Measurements from ENCODE around the gene INSM1. TPM values are rescaled to one million over a fixed set of nuclear protein-coding genes. Genes with fewer than 3 reads are reported as not detected.

INSM1 gene
- polyA plus RNA-seq, 1 donor (not counting 4 experiments of a cell fraction or from before 2014, with no cell fraction given) = not detected

DNA sequence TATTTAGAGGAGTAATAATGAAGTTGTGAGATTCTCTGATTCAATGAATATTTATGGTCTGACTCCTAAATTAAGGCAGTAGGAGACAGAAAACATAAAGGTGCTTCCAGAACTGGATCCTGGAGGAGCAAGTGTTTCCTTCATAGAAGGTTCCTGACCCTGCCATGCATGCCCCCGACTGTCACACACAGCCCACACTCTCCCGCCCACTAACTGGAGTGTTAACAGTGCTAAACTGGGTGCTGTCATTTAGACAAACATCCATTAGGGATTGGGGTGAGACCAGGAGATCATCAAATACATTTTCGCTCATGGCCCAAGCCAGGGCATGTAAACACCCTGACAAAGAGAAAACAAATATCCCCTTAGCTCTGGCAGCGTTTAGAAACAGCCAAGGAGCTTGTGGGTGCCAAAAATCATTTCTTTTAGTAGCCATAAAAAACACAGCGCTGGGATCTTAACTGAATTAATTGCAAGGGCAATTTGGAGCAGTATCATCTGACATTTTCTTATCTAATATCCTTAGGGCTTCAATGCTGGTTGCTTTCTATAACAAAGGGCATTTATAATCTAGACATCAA, 46.8 kb downstream of the INSM1 start:
- no peak for FAIRE-seq
- H3K9me3 ChIP-seq (ENCODE audit: control insufficient read depth, low read depth, low read length) = no peaks in the 10 kb centered on the region

DNA sequence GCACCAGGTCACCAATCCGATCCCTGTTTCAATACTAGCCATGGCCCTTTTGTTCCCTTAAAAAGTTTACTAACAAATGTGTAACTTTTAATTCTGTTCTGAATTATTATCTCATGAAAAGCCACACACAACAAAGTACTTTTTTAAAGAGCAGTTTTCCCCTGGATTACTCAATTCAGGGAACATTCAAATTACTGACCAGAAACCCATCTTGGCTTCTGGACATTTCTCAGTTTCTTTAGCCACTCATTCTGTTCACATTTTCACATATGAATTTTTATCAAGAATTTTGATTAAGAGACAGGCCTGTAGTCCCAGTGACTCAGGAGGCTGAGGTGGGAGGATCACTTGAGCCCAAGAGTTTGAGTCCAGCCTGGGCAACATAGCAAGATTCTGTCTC, 47.4 kb downstream of the INSM1 start:
- no peak overlapping the region for H3K4me3 ChIP-seq (ENCODE audit: control insufficient read depth in 2 of 3, extremely low read depth in 1 of 3, insufficient read depth in 2 of 3, low read depth in 1 of 3, low read length in 3 of 3)
- no peaks in the 10 kb centered on the region for H3K79me2 ChIP-seq (ENCODE audit: control insufficient read depth, insufficient read depth, low read length)
- FAIRE-seq (no peak), DNase-seq (ENCODE audit: low read depth, low spot score) (no peak)
- H3K9ac ChIP-seq (ENCODE audit: control insufficient read depth, extremely low read depth, insufficient read depth, low read length) = no peak overlapping the region
- TF ChIP-seq, protein P1, sequence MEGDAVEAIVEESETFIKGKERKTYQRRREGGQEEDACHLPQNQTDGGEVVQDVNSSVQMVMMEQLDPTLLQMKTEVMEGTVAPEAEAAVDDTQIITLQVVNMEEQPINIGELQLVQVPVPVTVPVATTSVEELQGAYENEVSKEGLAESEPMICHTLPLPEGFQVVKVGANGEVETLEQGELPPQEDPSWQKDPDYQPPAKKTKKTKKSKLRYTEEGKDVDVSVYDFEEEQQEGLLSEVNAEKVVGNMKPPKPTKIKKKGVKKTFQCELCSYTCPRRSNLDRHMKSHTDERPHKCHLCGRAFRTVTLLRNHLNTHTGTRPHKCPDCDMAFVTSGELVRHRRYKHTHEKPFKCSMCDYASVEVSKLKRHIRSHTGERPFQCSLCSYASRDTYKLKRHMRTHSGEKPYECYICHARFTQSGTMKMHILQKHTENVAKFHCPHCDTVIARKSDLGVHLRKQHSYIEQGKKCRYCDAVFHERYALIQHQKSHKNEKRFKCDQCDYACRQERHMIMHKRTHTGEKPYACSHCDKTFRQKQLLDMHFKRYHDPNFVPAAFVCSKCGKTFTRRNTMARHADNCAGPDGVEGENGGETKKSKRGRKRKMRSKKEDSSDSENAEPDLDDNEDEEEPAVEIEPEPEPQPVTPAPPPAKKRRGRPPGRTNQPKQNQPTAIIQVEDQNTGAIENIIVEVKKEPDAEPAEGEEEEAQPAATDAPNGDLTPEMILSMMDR (optimal IDR thresholded peaks at IDR 0.05 in 1 of 3, IDR thresholded peaks at IDR 0.05 in 1 of 3, conservative IDR thresholded peaks at IDR 0.05 in 1 of 3; ENCODE audit: extremely low read depth in 1 of 3, insufficient read depth in 2 of 3, low read length in 3 of 3) = no peak
- TF ChIP-seq EZH2 (IDR thresholded peaks at IDR 0.05; ENCODE audit: low read length) = no peak
- H3K27ac ChIP-seq (ENCODE audit: control insufficient read depth, insufficient read depth, low read length) = no peak overlapping the region
- dilution Hi-C loops (cut with MboI; ENCODE audit: extremely low pct_ligation_motif_present, low sequenced_read_pairs) = no loop called here
- H3K9me3 ChIP-seq (ENCODE audit: control insufficient read depth, low read depth, low read length) = no peaks in the 10 kb centered on the region
- no peaks in the 10 kb centered on the region for H3K27me3 ChIP-seq (ENCODE audit: control insufficient read depth, extremely low read depth, insufficient read depth, low read length)
- H3K4me1 ChIP-seq (ENCODE audit: control insufficient read depth, extremely low read depth, insufficient read depth, low read length) = no peaks in the 10 kb centered on the region
- no peak overlapping the region for H3K4me2 ChIP-seq (ENCODE audit: control insufficient read depth, extremely low read depth, insufficient read depth, low read depth, low read length)
- no peaks in the 10 kb centered on the region for H3K36me3 ChIP-seq (ENCODE audit: control insufficient read depth in 2 of 2, extremely low read depth in 1 of 2, insufficient read depth in 2 of 2, low read length in 2 of 2)
- no peaks in the 10 kb centered on the region for H4K20me1 ChIP-seq (ENCODE audit: control insufficient read depth, extremely low read depth, insufficient read depth, low read length)
- no peaks in the 10 kb centered on the region for H3K9me1 ChIP-seq (ENCODE audit: control insufficient read depth, extremely low read depth, insufficient read depth, low read length)
- H2AFZ ChIP-seq (ENCODE audit: control insufficient read depth, low read length) = no peak overlapping the region

More for the DNA sequence above, 46.8 kb downstream of the INSM1 start:
- H4K20me1 ChIP-seq (ENCODE audit: control insufficient read depth, extremely low read depth, insufficient read depth, low read length) = no peaks in the 10 kb centered on the region
- no peaks in the 10 kb centered on the region for H3K4me1 ChIP-seq (ENCODE audit: control insufficient read depth, extremely low read depth, insufficient read depth, low read length)
- H3K9me1 ChIP-seq (ENCODE audit: control insufficient read depth, extremely low read depth, insufficient read depth, low read length) = no peaks in the 10 kb centered on the region
- H3K79me2 ChIP-seq (ENCODE audit: control insufficient read depth, insufficient read depth, low read length) = no peaks in the 10 kb centered on the region
- no peak overlapping the region for H2AFZ ChIP-seq (ENCODE audit: control insufficient read depth, low read length)
- H3K4me3 ChIP-seq (ENCODE audit: control insufficient read depth in 2 of 3, extremely low read depth in 1 of 3, insufficient read depth in 2 of 3, low read depth in 1 of 3, low read length in 3 of 3) = no peak overlapping the region
- H3K9ac ChIP-seq (ENCODE audit: control insufficient read depth, extremely low read depth, insufficient read depth, low read length) = no peak overlapping the region
- TF ChIP-seq EZH2 (IDR thresholded peaks at IDR 0.05; ENCODE audit: low read length) = no peak
- TF ChIP-seq, protein P1 (optimal IDR thresholded peaks at IDR 0.05 in 1 of 3, IDR thresholded peaks at IDR 0.05 in 1 of 3, conservative IDR thresholded peaks at IDR 0.05 in 1 of 3; ENCODE audit: extremely low read depth in 1 of 3, insufficient read depth in 2 of 3, low read length in 3 of 3) = no peak
- no peak overlapping the region for H3K4me2 ChIP-seq (ENCODE audit: control insufficient read depth, extremely low read depth, insufficient read depth, low read depth, low read length)
- no peaks in the 10 kb centered on the region for H3K36me3 ChIP-seq (ENCODE audit: control insufficient read depth in 2 of 2, extremely low read depth in 1 of 2, insufficient read depth in 2 of 2, low read length in 2 of 2)
- H3K27ac ChIP-seq (ENCODE audit: control insufficient read depth, insufficient read depth, low read length) = no peak overlapping the region
- dilution Hi-C loops (cut with MboI; ENCODE audit: extremely low pct_ligation_motif_present, low sequenced_read_pairs) = no loop called here
- H3K27me3 ChIP-seq (ENCODE audit: control insufficient read depth, extremely low read depth, insufficient read depth, low read length) = no peaks in the 10 kb centered on the region
- DNase-seq (ENCODE audit: low read depth, low spot score) = no peak
